GM12878 (cell line): ENCODE measurements around the gene CCDC197. TPM values are rescaled to one million over a fixed set of nuclear protein-coding genes. Genes with fewer than 3 reads are reported as not detected.

Experiments
- ATAC-seq: fragments of 200-7000 bp; cut with Tn5 transposase; 3 replicates; pipeline ENCODE4 v1.9.1; 2020; ENCODE audit warnings: mild to moderate bottlenecking, moderate library complexity
- BruUV-seq: library from RNA; stranded (reverse); fragments of 400-500 nt; replicated peaks from 2 replicates; lab custom pipeline; 2021; lab: Mats Ljungman, UMichigan
- CTCF ChIA-PET: fragments of 300-600 bp; sonication (Branson Sonifier 250); formaldehyde crosslinking; extraction: SDS; loops from one replicate; lab custom pipeline; 2021; ENCODE audit warnings: inconsistent platforms; lab: Yijun Ruan, JAX
- POLR2A ChIA-PET: fragments of 350-600 bp; formaldehyde crosslinking; extraction: SDS; loops from one replicate; lab custom pipeline; 2021; ENCODE audit warnings: inconsistent platforms; lab: Charles Lee
- RAD21 ChIA-PET: fragments of 300-600 bp; sonication (Branson Sonifier 250); formaldehyde crosslinking; loops from one replicate; lab custom pipeline; 2023; ENCODE audit warnings: antibody characterized with exemption; ENCODE audit not compliant: unreplicated experiment; lab: Charles Lee
- SMC1A ChIA-PET: fragments of 300-600 bp; sonication (Branson Sonifier 250); formaldehyde crosslinking; loops from one replicate; lab custom pipeline; 2023; ENCODE audit not compliant: unreplicated experiment, uncharacterized antibody; lab: Charles Lee
- DNase-seq: peaks from one replicate; pipeline ENCODE4 v3.0.0-alpha.2; 2011; ENCODE audit warnings: low read depth, low spot score
- FAIRE-seq: peaks from 3 replicates; lab custom pipeline; 2011; peaks lifted over from hg19 to GRCh38; lab: Jason Lieb, UNC
- H2AFZ ChIP-seq: 2 replicates; pipeline ENCODE4 v1.6.0; 2011; ENCODE audit warnings: low read depth, low read length, control low read depth; ENCODE audit not compliant: control insufficient read depth
- H3K27ac ChIP-seq: 2 replicates; pipeline ENCODE4 v1.5.1; 2011; ENCODE audit warnings: control low read depth; ENCODE audit not compliant: control insufficient read depth, insufficient read depth
- H3K27me3 ChIP-seq, 2 experiments: replicated peaks in 1 of 2; 2 replicates each; pipeline versions ENCODE4 v1.6.0 to v1.6.1; 2011; ENCODE audit warnings: low read length in 1 of 2; ENCODE audit not compliant: control insufficient read depth in 2 of 2, insufficient read depth in 2 of 2
- H3K36me3 ChIP-seq, 2 experiments: 2 replicates each; pipeline ENCODE4 v1.5.1; 2011; ENCODE audit warnings: low read length in 1 of 2; ENCODE audit not compliant: control insufficient read depth in 2 of 2, insufficient read depth in 2 of 2
- H3K4me1 ChIP-seq: 2 replicates; pipeline ENCODE4 v1.6.1; 2011; ENCODE audit warnings: mild to moderate bottlenecking, low read length, moderate library complexity, mixed read lengths; ENCODE audit not compliant: control insufficient read depth, insufficient read depth
- H3K4me2 ChIP-seq: 2 replicates; pipeline ENCODE4 v1.6.0; 2011; ENCODE audit warnings: control low read depth; ENCODE audit not compliant: control insufficient read depth, insufficient read depth
- H3K4me3 ChIP-seq: fragments of 200-600 bp; sonication (generic); 2 replicates; pipeline ENCODE4 v1.5.1; 2016
- H3K79me2 ChIP-seq: 2 replicates; pipeline ENCODE4 v1.6.0; 2011; ENCODE audit warnings: low read length; ENCODE audit not compliant: control insufficient read depth, insufficient read depth
- H3K9ac ChIP-seq: 2 replicates; pipeline ENCODE4 v1.8.0; 2011; ENCODE audit warnings: low read length, control low read depth, mixed read lengths; ENCODE audit not compliant: control insufficient read depth, insufficient read depth
- H3K9me3 ChIP-seq: replicated peaks from 3 replicates; pipeline ENCODE4 v1.5.1; 2011; ENCODE audit warnings: mild to moderate bottlenecking, low read length; ENCODE audit not compliant: control insufficient read depth, insufficient read depth
- H4K20me1 ChIP-seq: 2 replicates; pipeline ENCODE4 v1.6.0; 2011; ENCODE audit not compliant: control insufficient read depth, insufficient read depth
- BCLAF1 ChIP-seq: fragments of 450-650 bp; IDR thresholded peaks from 2 replicates; pipeline ENCODE4 v1.6.1; 2017; ENCODE audit warnings: antibody characterized with exemption, mild to moderate bottlenecking, moderate library complexity
- CEBPB ChIP-seq, 2 experiments: fragments of 150-350 bp in 1 of 2; IDR thresholded peaks; 2 replicates each; pipeline ENCODE4 v1.6.1; 2012 to 2014; ENCODE audit warnings: low read depth in 2 of 2, low read length in 2 of 2, borderline replicate concordance in 1 of 2, inconsistent platforms in 1 of 2
- EZH2 ChIP-seq: IDR thresholded peaks from 2 replicates; pipeline ENCODE4 v1.6.1; 2012; ENCODE audit warnings: low read depth, mild to moderate bottlenecking, control low read depth, inconsistent platforms, low read length, borderline replicate concordance; ENCODE audit not compliant: control insufficient read depth
- HSF1 ChIP-seq: fragments of 150-350 bp; IDR thresholded peaks from 2 replicates; pipeline ENCODE4 v1.6.1; 2014; ENCODE audit warnings: mild to moderate bottlenecking, low read depth, low read length
- IKZF1 ChIP-seq: fragments of 450-650 bp; conservative IDR thresholded peaks from 2 replicates; pipeline ENCODE4 v1.6.1; 2017; ENCODE audit warnings: antibody characterized with exemption, mild to moderate bottlenecking
- POLR2A ChIP-seq: IDR thresholded peaks from 2 replicates; pipeline ENCODE4 v1.6.1; 2011; ENCODE audit warnings: low read depth, mild to moderate bottlenecking, low read length
- POLR2AphosphoS5 ChIP-seq: IDR thresholded peaks from 2 replicates; pipeline ENCODE4 v1.6.1; 2011; ENCODE audit warnings: mild to moderate bottlenecking, low read length, inconsistent platforms
- SMAD5 ChIP-seq: IDR thresholded peaks from 2 replicates; pipeline ENCODE4 v1.6.1; 2016; ENCODE audit warnings: antibody characterized with exemption, low read depth
- SMARCA5 ChIP-seq: fragments of 450-650 bp; IDR thresholded peaks from 2 replicates; pipeline ENCODE4 v1.6.1; 2017; ENCODE audit warnings: mild to moderate bottlenecking
- SPI1 ChIP-seq: IDR thresholded peaks from 2 replicates; pipeline ENCODE4 v1.6.1; 2011; ENCODE audit warnings: low read depth, mild to moderate bottlenecking, low read length, moderate library complexity, borderline replicate concordance; ENCODE audit not compliant: insufficient read depth
- TCF3 ChIP-seq: IDR thresholded peaks from 2 replicates; pipeline ENCODE4 v1.6.1; 2012; ENCODE audit warnings: low read depth, mild to moderate bottlenecking, low read length, borderline replicate concordance; ENCODE audit not compliant: insufficient read depth
- ZBTB33 ChIP-seq: fragments of 450-650 bp; IDR thresholded peaks from 2 replicates; pipeline ENCODE4 v1.6.1; 2017; ENCODE audit warnings: mild to moderate bottlenecking
- WGBS: methylation state at CpG from one replicate; pipeline ENCODE4 v1.1.6; 2016; ENCODE audit warnings: low lambda C conversion rate; ENCODE audit not compliant: insufficient replicate concordance, insufficient coverage; ENCODE audit errors: missing lambda C conversion rate; 5-methylcytosine and 5-hydroxymethylcytosine counted together
- in situ Hi-C: fragments of 300-500 bp; cut with MboI; formaldehyde crosslinking; loops from 9 replicates; pipeline ENCODE4 v1.14.3; 2018; ENCODE audit warnings: mixed read lengths
- intact Hi-C: fragments of 100-400 bp; cut with micrococcal nuclease; formaldehyde crosslinking; loops from one replicate; pipeline ENCODE4 v1.14.2; 2022; ENCODE audit not compliant: unreplicated experiment
- polyA plus RNA-seq, 11 experiments: library from polyadenylated mRNA; depleted of rRNA in 4 of 11; unstranded in 6 of 11; stranded (reverse) in 5 of 11; fragments of >200 nt; fragmentation: Nextera tagmentation in 4 of 11; fragmentation: Illumina TruSeq in 1 of 11; extraction: Ambion mirVana in 4 of 11; extraction: Trizol in 1 of 11; gene quantifications; 1 replicate in 1 of 11; 2 replicates in 10 of 11; pipeline versions ENCODE4 v1.2.1 to v1.2.3, GENCODE V29; 2011 to 2016; ENCODE audit warnings: inconsistent platforms in 2 of 11, missing spikeins in 2 of 11, low read depth in 1 of 11
- total RNA-seq, 4 experiments: library from RNA; depleted of rRNA in 3 of 4; stranded (reverse); fragments of >200 nt in 3 of 4; fragmentation: Illumina TruSeq in 1 of 4; extraction: Trizol in 1 of 4; gene quantifications; 2 replicates each; pipeline versions ENCODE4 v1.2.1 to v1.2.3, GENCODE V29; 2013 to 2021

The CCDC197 gene
- total and polyA plus RNA-seq, 10 of the 15 experiments (the other 5 are each of a cell fraction or from before 2014, with no cell fraction given): 0.12 TPM; not detected in 9

GRCh38 chr14:93958567-93959238 lies 38.4 kb upstream of the CCDC197 start:
- DNase-seq (no peak), ATAC-seq (no peak), FAIRE-seq (no peak)
- H3K36me3 ChIP-seq: no peaks in the 10 kb centered on the region
- ChIA-PET CTCF (interaction anchor here (0.9 to 6.6 kb wide), 7 partner anchors 10 to 174 kb away, joined by 3 to 73 read pairs (median 14); no protein-coding TSS in a partner anchor), RAD21 (interaction anchor here (0.6 to 15.3 kb wide), 8 partner anchors 16 to 738 kb away, joined by 3 to 324 read pairs (median 4); partner anchors contain the start of gene ASB2), SMC1A (interaction anchor here (1.1 to 19.5 kb wide), 5 partner anchors 12 to 41 kb away, joined by 3 to 409 read pairs (median 42); partner anchors contain the start of gene ASB2), POLR2A (interaction anchor here (0.8 to 7.8 kb wide), 9 partner anchors 11 to 41 kb away, joined by 3 to 128 read pairs (median 6); partner anchors contain the start of gene ASB2)
- H2AFZ ChIP-seq: no peak overlapping the region
- BruUV-seq: TSS peak; percentile 80
- intact Hi-C loops: loop anchor here (1.0 to 5.0 kb wide), 5 partner anchors 9 to 44 kb away; partner anchors contain the start of gene ASB2
- 36% methylated on average over 7 of the region's 7 CpGs for WGBS
- peak overlapping the region; percentile 57 for H3K9ac ChIP-seq
- H3K79me2 ChIP-seq: no peaks in the 10 kb centered on the region; the same call in 1 of the 2 replicates
- peak overlapping the region; percentile 90 for H3K27ac ChIP-seq
- H3K9me3 ChIP-seq: no peaks in the 10 kb centered on the region
- no peaks in the 10 kb centered on the region for H3K27me3 ChIP-seq
- H3K4me1 ChIP-seq: peaks cover 95% of the 10 kb centered on the region
- H3K4me3 ChIP-seq: peak overlapping the region; percentile 11; the same call in 1 of the 2 replicates
- in situ Hi-C loops: loop anchor here (25.0 kb wide), 2 partner anchors 1196 to 1704 kb away; no protein-coding TSS in a partner anchor
- peak overlapping the region; percentile 78 for H3K4me2 ChIP-seq
- TF ChIP-seq HSF1: no peak
- peak; percentile 70 for TF ChIP-seq POLR2A
- TF ChIP-seq TCF3: 0 out of 2 replicates have a peak, but pooled peaks have one; percentile 2
- TF ChIP-seq POLR2AphosphoS5: peak; percentile 4
- TF ChIP-seq SPI1: 0 out of 2 replicates have a peak, but pooled peaks have one; percentile 49
- no peak for TF ChIP-seq EZH2
- peak; percentile 51; the same call in 1 of the 2 replicates for TF ChIP-seq SMARCA5
- peak; percentile 19; the same call in 1 of the 2 replicates for TF ChIP-seq BCLAF1
- no peak for TF ChIP-seq CEBPB (IDR thresholded peaks at IDR 0.05; ENCODE audit: borderline replicate concordance in 1 of 2, low read depth in 2 of 2, low read length in 2 of 2)
- no peak for TF ChIP-seq IKZF1
- 0 out of 2 replicates have a peak, but pooled peaks have one; percentile 5 for TF ChIP-seq ZBTB33
- TF ChIP-seq SMAD5: 0 out of 2 replicates have a peak, but pooled peaks have one; percentile 9
- H4K20me1 ChIP-seq: no peaks in the 10 kb centered on the region
